22Rv1 (cell line): ENCODE results near the gene IGF2R.
"Not testable (repeated sequence)": the region's sequence is repeated elsewhere in the genome, so short reads cannot be mapped to it uniquely, and the experiment has no call there.

ENCODE experiments used
- CTCF ChIP-seq: fragments of 450-650 bp; IDR thresholded peaks from 2 replicates; pipeline ENCODE4 v1.5.1; 2017; ENCODE audit warnings: mild to moderate bottlenecking
- ZFX ChIP-seq: fragments of 450-650 bp; IDR thresholded peaks from 2 replicates; pipeline ENCODE4 v1.6.1; 2017; ENCODE audit warnings: antibody characterized with exemption, borderline replicate concordance

DNA sequence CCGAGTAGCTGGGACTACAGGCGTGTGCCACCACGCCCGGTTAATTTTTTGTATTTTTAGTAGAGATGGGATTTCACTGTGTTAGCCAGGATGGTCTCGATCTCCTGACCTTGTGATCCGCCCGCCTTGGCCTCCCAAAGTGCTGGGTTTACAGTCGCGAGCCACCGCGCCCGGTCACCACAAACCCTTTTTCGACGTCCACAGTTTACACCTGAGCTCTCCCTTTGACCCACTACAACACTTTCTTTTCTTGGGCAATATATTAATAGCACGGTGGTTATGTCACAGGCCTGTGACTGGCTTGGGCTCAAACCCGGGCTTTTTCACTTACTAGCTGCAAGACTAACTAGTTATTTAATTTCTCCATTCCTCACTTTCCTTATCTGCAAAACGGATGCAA is 1.3 kb upstream of the IGF2R start:
- TF ChIP-seq CTCF, ZFX: not testable (repeated sequence)
